Hepatocyte (in vitro differentiated cells): ENCODE measurements around the gene ZNF79. TPM values are rescaled to one million over a fixed set of nuclear protein-coding genes. Genes with fewer than 3 reads are reported as not detected.
"Not testable (repeated sequence)": the region's sequence is repeated elsewhere in the genome, so short reads cannot be mapped to it uniquely, and the experiment has no call there.

ENCODE experiments used
- DNase-seq: peaks from one replicate; pipeline ENCODE4 v3.0.0-alpha.2; 2016; ENCODE audit warnings: low spot score
- H2AFZ ChIP-seq: fragments of 200-600 bp; sonication (generic); 2 replicates; pipeline ENCODE4 v1.6.0; 2016; ENCODE audit warnings: antibody characterized with exemption, mild to moderate bottlenecking
- H3K27ac ChIP-seq: fragments of 200-600 bp; sonication (generic); 2 replicates; pipeline ENCODE4 v1.5.1; 2016; ENCODE audit warnings: mild to moderate bottlenecking
- H3K27me3 ChIP-seq: fragments of 200-600 bp; sonication (generic); 2 replicates; pipeline ENCODE4 v1.6.1; 2016
- H3K36me3 ChIP-seq: fragments of 200-600 bp; sonication (generic); replicated peaks from 2 replicates; pipeline ENCODE4 v1.5.1; 2016; ENCODE audit warnings: low read depth; ENCODE audit not compliant: insufficient read depth
- H3K4me1 ChIP-seq: fragments of 200-600 bp; sonication (generic); 2 replicates; pipeline ENCODE4 v1.5.1; 2016; ENCODE audit warnings: mild to moderate bottlenecking, moderate library complexity; ENCODE audit not compliant: insufficient read depth
- H3K4me2 ChIP-seq: fragments of 200-600 bp; sonication (generic); 2 replicates; pipeline ENCODE4 v1.6.0; 2016
- H3K4me3 ChIP-seq: fragments of 200-600 bp; sonication (generic); 2 replicates; pipeline ENCODE4 v1.5.1; 2016; ENCODE audit warnings: mild to moderate bottlenecking
- H3K79me2 ChIP-seq: fragments of 200-600 bp; sonication (generic); 2 replicates; pipeline ENCODE4 v1.6.0; 2017; ENCODE audit warnings: mild to moderate bottlenecking
- H3K9me2 ChIP-seq: fragments of 200-600 bp; sonication (generic); replicated peaks from 2 replicates; pipeline ENCODE4 v1.6.0; 2017; ENCODE audit warnings: mild to moderate bottlenecking; ENCODE audit not compliant: insufficient read depth
- H3K9me3 ChIP-seq: fragments of 200-600 bp; sonication (generic); 2 replicates; pipeline ENCODE4 v1.5.1; 2016; ENCODE audit warnings: low read depth, mild to moderate bottlenecking
- H4K20me1 ChIP-seq: fragments of 200-600 bp; sonication (generic); 2 replicates; pipeline ENCODE4 v1.6.0; 2016; ENCODE audit warnings: mild to moderate bottlenecking; ENCODE audit not compliant: insufficient read depth, poor library complexity, severe bottlenecking
- CTCF ChIP-seq: fragments of 200-600 bp; sonication (generic); IDR thresholded peaks from 2 replicates; pipeline ENCODE4 v1.5.1; 2016; ENCODE audit warnings: antibody characterized with exemption, mild to moderate bottlenecking; ENCODE audit not compliant: poor library complexity
- EZH2 ChIP-seq: fragments of 200-600 bp; sonication (generic); IDR thresholded peaks from 2 replicates; pipeline ENCODE4 v1.6.1; 2016; ENCODE audit warnings: antibody characterized with exemption, mild to moderate bottlenecking, borderline replicate concordance
- EZH2phosphoT487 ChIP-seq: fragments of 200-600 bp; sonication (generic); IDR thresholded peaks from one replicate; pipeline ENCODE4 v1.6.1; 2018; ENCODE audit warnings: antibody characterized with exemption, mild to moderate bottlenecking, low read depth, moderate library complexity; ENCODE audit not compliant: unreplicated experiment, severe bottlenecking
- WGBS: methylation state at CpG from one replicate; pipeline ENCODE4 v1.1.6; 2016; ENCODE audit warnings: low lambda C conversion rate; ENCODE audit errors: missing lambda C conversion rate; 5-methylcytosine and 5-hydroxymethylcytosine counted together
- polyA plus RNA-seq: library from polyadenylated mRNA; unstranded; fragments of >200 nt; fragmentation: Nextera tagmentation; extraction: Ambion mirVana; gene quantifications from 2 replicates; pipeline ENCODE4 v1.2.1, GENCODE V29; 2016
- total RNA-seq: library from RNA; depleted of rRNA; stranded (reverse); fragments of >200 nt; gene quantifications from 2 replicates; pipeline ENCODE4 v1.2.3, GENCODE V29; 2014

Gene ZNF79
- total and polyA plus RNA-seq, 2 experiments from 2014 or later, result 6.0 to 9.0 TPM

- TF ChIP-seq EZH2, result no peak
- no peak for TF ChIP-seq EZH2phosphoT487
- TF ChIP-seq CTCF, result no peak
- peak; percentile 36 for DNase-seq
- Histone ChIP-seq H3K9me2 (no peaks in the 10 kb centered on the region), H4K20me1 (no peaks in the 10 kb centered on the region), H3K27me3 (no peaks in the 10 kb centered on the region), H3K36me3 (no peaks in the 10 kb centered on the region), H3K9me3 (no peaks in the 10 kb centered on the region), H3K4me2 (no peak overlapping the region), H3K27ac (peak overlapping the region; percentile 34), H3K4me1 (no peaks in the 10 kb centered on the region), H3K79me2 (no peaks in the 10 kb centered on the region), H2AFZ (no peak overlapping the region), H3K4me3 (no peak overlapping the region)
- 48% methylated on average over 7 of the region's 7 CpGs for WGBS
These were observed 39.7 kb downstream of the ZNF79 start for GRCh38 chr9:127463911-127464310.

- H3K9me3 ChIP-seq, H3K79me2 ChIP-seq: not testable (repeated sequence)
- 99% methylated on average over 5 of the region's 5 CpGs for WGBS
These were observed 42.3 kb downstream of the ZNF79 start for GRCh38 chr9:127466407-127466917.

GRCh38 chr9:127467621-127468020 is 43.4 kb downstream of the ZNF79 start:
- H3K4me1 ChIP-seq, result no peaks in the 10 kb centered on the region
- TF ChIP-seq CTCF, result no peak
- TF ChIP-seq EZH2phosphoT487, result no peak
- TF ChIP-seq EZH2, result no peak
- H3K9me3 ChIP-seq, result no peaks in the 10 kb centered on the region
- H3K4me2 ChIP-seq, result no peak overlapping the region
- no peaks in the 10 kb centered on the region for H3K36me3 ChIP-seq
- no peaks in the 10 kb centered on the region for H3K27me3 ChIP-seq
- no peak overlapping the region for H3K27ac ChIP-seq
- no peak overlapping the region for H3K4me3 ChIP-seq
- DNase-seq, result no peak
- H3K79me2 ChIP-seq, result no peaks in the 10 kb centered on the region
- H4K20me1 ChIP-seq, result no peaks in the 10 kb centered on the region
- H3K9me2 ChIP-seq, result no peaks in the 10 kb centered on the region
- H2AFZ ChIP-seq, result no peak overlapping the region
- 92% methylated on average over 14 of the region's 14 CpGs for WGBS

More at GRCh38 chr9:127466407-127466917, 42.3 kb downstream of the ZNF79 start:
- not testable (repeated sequence) for H3K27ac ChIP-seq, H3K27me3 ChIP-seq, H3K36me3 ChIP-seq, H4K20me1 ChIP-seq, H3K4me2 ChIP-seq, H3K4me3 ChIP-seq, H2AFZ ChIP-seq, DNase-seq, H3K4me1 ChIP-seq, H3K9me2 ChIP-seq

GRCh38 chr9:127470662-127471061 is 46.5 kb downstream of the ZNF79 start:
- H3K4me1 ChIP-seq, result no peaks in the 10 kb centered on the region
- H3K27ac ChIP-seq, result no peak overlapping the region
- H3K4me2 ChIP-seq, result no peak overlapping the region
- TF ChIP-seq EZH2, result no peak
- no peak for TF ChIP-seq EZH2phosphoT487
- no peak for TF ChIP-seq CTCF
- no peak for DNase-seq
- no peaks in the 10 kb centered on the region for H3K9me2 ChIP-seq
- no peak overlapping the region for H3K4me3 ChIP-seq
- no peaks in the 10 kb centered on the region for H3K79me2 ChIP-seq
- WGBS, result 86% methylated on average over 3 of the region's 3 CpGs
- no peaks in the 10 kb centered on the region for H4K20me1 ChIP-seq
- no peaks in the 10 kb centered on the region for H3K36me3 ChIP-seq
- H3K9me3 ChIP-seq, result no peaks in the 10 kb centered on the region
- no peaks in the 10 kb centered on the region for H3K27me3 ChIP-seq
- no peak overlapping the region for H2AFZ ChIP-seq
